ENCODE measurements around the gene UBAC2. TPM values are rescaled to one million over a fixed set of nuclear protein-coding genes. Genes with fewer than 3 reads are reported as not detected.

Gene UBAC2
- total RNA-seq, 1 experiment from 2014 or later, result 80.3 TPM

- Histone ChIP-seq H3K4me3 (no peak overlapping the region), H3K27me3 (ENCODE audit: insufficient read depth, low read depth) (no peaks in the 10 kb centered on the region), H3K79me2 (ENCODE audit: low read depth) (no peaks in the 10 kb centered on the region), H3K27ac (no peak overlapping the region), H3K36me3 (ENCODE audit: low read depth) (0 out of 2 replicates have a peak, but pooled peaks cover 9% of the 10 kb centered on the region), H3K4me2 (no peak overlapping the region), H3F3A (ENCODE audit: insufficient read depth, low read depth) (no peaks in the 10 kb centered on the region; the same call in 1 of the 2 replicates), H3K9me2 (ENCODE audit: insufficient read depth) (no peaks in the 10 kb centered on the region), H2AFZ (no peak overlapping the region), H3K4me1 (replicated peaks; ENCODE audit: insufficient read depth) (no peaks in the 10 kb centered on the region), H3K9me3 (ENCODE audit: insufficient read depth, low read depth) (no peaks in the 10 kb centered on the region), H4K20me1 (ENCODE audit: insufficient read depth) (peaks cover 6% of the 10 kb centered on the region; the same call in 1 of the 2 replicates)
- TF ChIP-seq CTCF (conservative IDR thresholded peaks at IDR 0.05) (no peak), EZH2 (IDR thresholded peaks at IDR 0.05; ENCODE audit: low read depth) (no peak)
- intact Hi-C loops (cut with micrococcal nuclease; ENCODE audit: unreplicated experiment), result no loop called here
- POLR2A ChIA-PET (ENCODE audit: unreplicated experiment), result no interaction called here
- DNase-seq, result no peak
- BruUV-seq (replicated peaks), result no TSS peak
- CTCF ChIA-PET, result no interaction called here
Observed at GRCh38 chr13:99355267-99356011, 154.8 kb downstream of the UBAC2 start.

GRCh38 chr13:99356012-99356261 lies 155.3 kb downstream of the UBAC2 start:
- DNase-seq, result no peak
- BruUV-seq (replicated peaks), result no TSS peak
- Histone ChIP-seq H3K36me3 (ENCODE audit: low read depth) (0 out of 2 replicates have a peak, but pooled peaks cover 9% of the 10 kb centered on the region), H3K4me1 (replicated peaks; ENCODE audit: insufficient read depth) (no peaks in the 10 kb centered on the region), H4K20me1 (ENCODE audit: insufficient read depth) (peaks cover 6% of the 10 kb centered on the region; the same call in 1 of the 2 replicates), H3K27ac (no peak overlapping the region), H3F3A (ENCODE audit: insufficient read depth, low read depth) (no peaks in the 10 kb centered on the region; the same call in 1 of the 2 replicates), H3K79me2 (ENCODE audit: low read depth) (no peaks in the 10 kb centered on the region), H3K27me3 (ENCODE audit: insufficient read depth, low read depth) (no peaks in the 10 kb centered on the region), H2AFZ (no peak overlapping the region), H3K4me3 (no peak overlapping the region), H3K9me3 (ENCODE audit: insufficient read depth, low read depth) (no peaks in the 10 kb centered on the region), H3K4me2 (no peak overlapping the region), H3K9me2 (ENCODE audit: insufficient read depth) (no peaks in the 10 kb centered on the region)
- TF ChIP-seq EZH2 (IDR thresholded peaks at IDR 0.05; ENCODE audit: low read depth) (no peak), CTCF (conservative IDR thresholded peaks at IDR 0.05) (no peak)
- ChIA-PET POLR2A (ENCODE audit: unreplicated experiment) (interaction anchor here (0.6 kb wide), 1 partner anchor 231 kb away, joined by 5 read pairs; no protein-coding TSS in a partner anchor), CTCF (no interaction called here)
- intact Hi-C loops (cut with micrococcal nuclease; ENCODE audit: unreplicated experiment), result no loop called here

GRCh38 chr13:99356262-99357091 lies 155.8 kb downstream of the UBAC2 start:
- Histone ChIP-seq H3K9me2 (ENCODE audit: insufficient read depth) (no peaks in the 10 kb centered on the region), H3K27me3 (ENCODE audit: insufficient read depth, low read depth) (no peaks in the 10 kb centered on the region), H3K36me3 (ENCODE audit: low read depth) (0 out of 2 replicates have a peak, but pooled peaks cover 12% of the 10 kb centered on the region), H3F3A (ENCODE audit: insufficient read depth, low read depth) (no peaks in the 10 kb centered on the region; the same call in 1 of the 2 replicates), H3K4me2 (no peak overlapping the region), H3K27ac (no peak overlapping the region), H2AFZ (no peak overlapping the region), H3K4me1 (replicated peaks; ENCODE audit: insufficient read depth) (no peaks in the 10 kb centered on the region), H4K20me1 (ENCODE audit: insufficient read depth) (peaks cover 2% of the 10 kb centered on the region; the same call in 1 of the 2 replicates), H3K9me3 (ENCODE audit: insufficient read depth, low read depth) (no peaks in the 10 kb centered on the region), H3K79me2 (ENCODE audit: low read depth) (no peaks in the 10 kb centered on the region), H3K4me3 (no peak overlapping the region)
- intact Hi-C loops (cut with micrococcal nuclease; ENCODE audit: unreplicated experiment), result no loop called here
- CTCF ChIA-PET, result no interaction called here
- no peak for DNase-seq
- no TSS peak for BruUV-seq (replicated peaks)
- POLR2A ChIA-PET (ENCODE audit: unreplicated experiment), result interaction anchor here (0.6 kb wide), 1 partner anchor 231 kb away, joined by 5 read pairs; no protein-coding TSS in a partner anchor
- no peak for TF ChIP-seq CTCF (conservative IDR thresholded peaks at IDR 0.05)
- no peak for TF ChIP-seq EZH2 (IDR thresholded peaks at IDR 0.05; ENCODE audit: low read depth)

Measured in PC-9 (cell line).